Measurements from ENCODE around the gene TAMALIN.

GRCh38 chr12:52049286-52049685 lies 42.5 kb downstream of the TAMALIN start:
- TF ChIP-seq CTCF (IDR thresholded peaks at IDR 0.05) (no peak), EP300 (IDR thresholded peaks at IDR 0.05) (no peak), POLR2A (IDR thresholded peaks at IDR 0.05; ENCODE audit: low read length) (no peak), CBX8 (IDR thresholded peaks at IDR 0.05) (no peak)
